Large intestine (tissue), 3 donors: ENCODE results near the gene RFTN2. TPM values are rescaled to one million over a fixed set of nuclear protein-coding genes. Genes with fewer than 3 reads are reported as not detected.
"Not testable (repeated sequence)": the region's sequence is repeated elsewhere in the genome, so short reads cannot be mapped to it uniquely, and the experiment has no call there.

Experiments
- DNase-seq, 2 donors: peaks; one replicate each; pipeline versions ENCODE4 v3.0.0 to v3.0.0-alpha.2; 2013
- H3K27ac ChIP-seq: one replicate; pipeline ENCODE4 v1.5.1; 2013; ENCODE audit warnings: low read length
- H3K27me3 ChIP-seq: 2 replicates; pipeline ENCODE4 v1.6.1; 2013; ENCODE audit warnings: low read length; ENCODE audit not compliant: control insufficient read depth, insufficient read depth
- H3K36me3 ChIP-seq: 2 replicates; pipeline ENCODE4 v1.6.1; 2013; ENCODE audit warnings: low read length; ENCODE audit not compliant: control insufficient read depth, insufficient read depth
- H3K4me1 ChIP-seq: one replicate; pipeline ENCODE4 v1.6.1; 2013; ENCODE audit warnings: low read length; ENCODE audit not compliant: control insufficient read depth, insufficient read depth
- H3K4me3 ChIP-seq: one replicate; pipeline ENCODE4 v1.5.1; 2013; ENCODE audit warnings: low read length
- H3K9me3 ChIP-seq: one replicate; pipeline ENCODE4 v1.6.1; 2013; ENCODE audit warnings: mild to moderate bottlenecking, low read depth, low read length, moderate library complexity; ENCODE audit not compliant: control insufficient read depth
- WGBS: methylation state at CpG from one replicate; pipeline ENCODE4 v1.1.5; 2013; ENCODE audit warnings: low lambda C conversion rate; ENCODE audit not compliant: insufficient coverage; 5-methylcytosine and 5-hydroxymethylcytosine counted together
- polyA plus RNA-seq: library from polyadenylated mRNA; unstranded; fragments of 120-200 nt; gene quantifications from one replicate; pipeline ENCODE4 v1.2.1, GENCODE V29; 2013

RFTN2 gene
- polyA plus RNA-seq, 1 donor = 4.5 TPM

- H3K4me1 ChIP-seq = no peaks in the 10 kb centered on the region
- DNase-seq = no peak
- H3K27ac ChIP-seq = no peak overlapping the region
- no peaks in the 10 kb centered on the region for H3K9me3 ChIP-seq
- H3K36me3 ChIP-seq = no peaks in the 10 kb centered on the region
- no peak overlapping the region for H3K4me3 ChIP-seq
- no CpG with 5 or more reads among the region's 2 CpGs for WGBS
- no peaks in the 10 kb centered on the region for H3K27me3 ChIP-seq
Observed at GRCh38 chr2:197606180-197606579, 69.2 kb downstream of the RFTN2 start.

GRCh38 chr2:197604117-197604860 lies 71.1 kb downstream of the RFTN2 start:
- no peak overlapping the region for H3K27ac ChIP-seq
- no CpG with 5 or more reads among the region's 1 CpG for WGBS
- H3K9me3 ChIP-seq = no peaks in the 10 kb centered on the region
- H3K4me3 ChIP-seq = no peak overlapping the region
- H3K27me3 ChIP-seq = no peaks in the 10 kb centered on the region
- no peaks in the 10 kb centered on the region for H3K36me3 ChIP-seq
- no peaks in the 10 kb centered on the region for H3K4me1 ChIP-seq
- DNase-seq = no peak

- Histone ChIP-seq H3K4me3 (no peak overlapping the region), H3K27me3 (no peaks in the 10 kb centered on the region), H3K9me3 (no peaks in the 10 kb centered on the region), H3K4me1 (no peaks in the 10 kb centered on the region), H3K27ac (no peak overlapping the region), H3K36me3 (no peaks in the 10 kb centered on the region)
- DNase-seq = no peak
- WGBS = 80% methylated on average over 2 of the region's 2 CpGs
Observed at GRCh38 chr2:197601726-197602125, 73.7 kb downstream of the RFTN2 start.

GRCh38 chr2:197600306-197600705 lies 75.1 kb downstream of the RFTN2 start:
- WGBS = no CpG with 5 or more reads among the region's 5 CpGs
- no peak overlapping the region for H3K4me3 ChIP-seq
- H3K4me1 ChIP-seq = no peaks in the 10 kb centered on the region
- H3K9me3 ChIP-seq = no peaks in the 10 kb centered on the region
- H3K36me3 ChIP-seq = no peaks in the 10 kb centered on the region
- no peaks in the 10 kb centered on the region for H3K27me3 ChIP-seq
- no peak for DNase-seq
- no peak overlapping the region for H3K27ac ChIP-seq

GRCh38 chr2:197599285-197599965 lies 76.0 kb downstream of the RFTN2 start:
- no peaks in the 10 kb centered on the region for H3K36me3 ChIP-seq
- WGBS = 81% methylated on average over 3 of the region's 11 CpGs
- no peak overlapping the region for H3K4me3 ChIP-seq
- no peaks in the 10 kb centered on the region for H3K9me3 ChIP-seq
- no peaks in the 10 kb centered on the region for H3K4me1 ChIP-seq
- no peaks in the 10 kb centered on the region for H3K27me3 ChIP-seq
- no peak for DNase-seq
- H3K27ac ChIP-seq = no peak overlapping the region

GRCh38 chr2:197598450-197598849 lies 76.9 kb downstream of the RFTN2 start:
- no peak overlapping the region for H3K4me3 ChIP-seq
- no peaks in the 10 kb centered on the region for H3K9me3 ChIP-seq
- 100% methylated on average over 2 of the region's 5 CpGs for WGBS
- H3K4me1 ChIP-seq = no peaks in the 10 kb centered on the region
- no peak for DNase-seq
- H3K27me3 ChIP-seq = no peaks in the 10 kb centered on the region
- H3K27ac ChIP-seq = no peak overlapping the region
- no peaks in the 10 kb centered on the region for H3K36me3 ChIP-seq

GRCh38 chr2:197597166-197597565 lies 78.2 kb downstream of the RFTN2 start:
- Histone ChIP-seq H3K36me3 (no peaks in the 10 kb centered on the region), H3K4me1 (no peaks in the 10 kb centered on the region), H3K4me3 (no peak overlapping the region), H3K27me3 (no peaks in the 10 kb centered on the region), H3K9me3 (no peaks in the 10 kb centered on the region), H3K27ac (no peak overlapping the region)
- DNase-seq = no peak
- 71% methylated on average over 1 of the region's 4 CpGs for WGBS

GRCh38 chr2:197596766-197597165 lies 78.6 kb downstream of the RFTN2 start:
- no CpG with 5 or more reads among the region's 1 CpG for WGBS
- no peaks in the 10 kb centered on the region for H3K4me1 ChIP-seq

GRCh38 chr2:197591339-197592072 lies 83.9 kb downstream of the RFTN2 start:
- Histone ChIP-seq H3K36me3 (no peaks in the 10 kb centered on the region), H3K9me3 (peaks cover 6% of the 10 kb centered on the region), H3K27ac (no peak overlapping the region), H3K27me3 (no peaks in the 10 kb centered on the region), H3K4me1 (no peaks in the 10 kb centered on the region), H3K4me3 (no peak overlapping the region)
- no peak for DNase-seq
- WGBS = no CpG with 5 or more reads among the region's 32 CpGs

More at GRCh38 chr2:197596766-197597165, 78.6 kb downstream of the RFTN2 start:
- Histone ChIP-seq H3K36me3 (no peaks in the 10 kb centered on the region), H3K27me3 (no peaks in the 10 kb centered on the region), H3K27ac (no peak overlapping the region), H3K4me3 (no peak overlapping the region), H3K9me3 (peaks cover 2% of the 10 kb centered on the region)
- no peak for DNase-seq

- not testable (repeated sequence) for DNase-seq, H3K27ac ChIP-seq, H3K4me3 ChIP-seq, H3K4me1 ChIP-seq, H3K27me3 ChIP-seq, H3K9me3 ChIP-seq, H3K36me3 ChIP-seq
- no CpG with 5 or more reads among the region's 7 CpGs for WGBS
Observed at GRCh38 chr2:197587255-197587654, 88.1 kb downstream of the RFTN2 start.
